GM18519 (cell line): Measurements from ENCODE around the gene ACO2.
"Not testable (repeated sequence)": the region's sequence is repeated elsewhere in the genome, so short reads cannot be mapped to it uniquely, and the experiment has no call there.

Experiments used
- ATAC-seq: cut with Tn5 transposase; IDR thresholded peaks from one replicate; pipeline ENCODE4 v1.9.1; 2021; ENCODE audit warnings: mild to moderate bottlenecking, moderate library complexity; ENCODE audit not compliant: unreplicated experiment, low FRiP score

Gene ACO2

GRCh38 chr22:41468381-41469217 is at the start of gene ACO2, which contains the start of gene PHF5A:
TSS of gene ACO2 (plus strand) at chr22:41469117. CDS start at chr22:41469147, 30 bp downstream.
TSS of gene PHF5A (minus strand) at chr22:41468692. CDS start at chr22:41468653, 39 bp downstream.
- ATAC-seq, result peak; percentile 65

GRCh38 chr22:41425660-41426365 is 43.1 kb upstream of the ACO2 start:
- no peak for ATAC-seq

DNA sequence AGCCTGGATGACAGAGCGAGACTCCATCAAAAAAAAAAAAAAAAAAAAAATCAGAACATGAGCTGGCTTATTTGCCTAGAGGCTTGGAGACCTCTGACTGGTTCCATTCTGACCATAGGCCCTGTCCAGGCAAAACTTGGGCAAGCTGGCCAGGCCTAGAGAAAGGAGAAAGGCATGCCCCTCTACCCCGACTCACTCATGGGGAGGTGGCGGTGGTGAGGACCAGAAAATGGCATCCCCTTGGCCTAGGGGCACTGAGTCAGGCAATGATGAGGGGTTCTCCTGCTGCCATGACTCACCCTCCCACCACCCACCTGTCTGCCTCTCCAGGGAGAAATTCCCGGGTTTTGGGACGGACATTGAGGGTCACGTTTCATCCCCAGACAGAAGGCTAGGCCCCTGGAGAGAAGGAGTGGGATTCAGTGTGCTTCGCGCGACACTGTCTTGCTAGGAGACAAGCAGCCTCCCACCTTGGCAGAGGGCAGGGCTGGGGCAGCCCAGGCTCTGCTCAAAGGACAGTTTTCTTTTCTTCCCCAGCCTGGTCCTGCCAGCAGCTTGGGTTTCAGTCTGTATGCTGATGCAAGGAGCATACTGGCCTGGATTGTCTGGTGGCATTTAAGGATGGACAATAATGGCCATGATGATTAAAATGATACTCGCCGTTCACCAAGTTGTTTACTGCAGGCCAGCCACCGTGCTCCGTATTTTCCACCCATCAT is 39.5 kb upstream of the ACO2 start:
- ATAC-seq, result no peak

DNA sequence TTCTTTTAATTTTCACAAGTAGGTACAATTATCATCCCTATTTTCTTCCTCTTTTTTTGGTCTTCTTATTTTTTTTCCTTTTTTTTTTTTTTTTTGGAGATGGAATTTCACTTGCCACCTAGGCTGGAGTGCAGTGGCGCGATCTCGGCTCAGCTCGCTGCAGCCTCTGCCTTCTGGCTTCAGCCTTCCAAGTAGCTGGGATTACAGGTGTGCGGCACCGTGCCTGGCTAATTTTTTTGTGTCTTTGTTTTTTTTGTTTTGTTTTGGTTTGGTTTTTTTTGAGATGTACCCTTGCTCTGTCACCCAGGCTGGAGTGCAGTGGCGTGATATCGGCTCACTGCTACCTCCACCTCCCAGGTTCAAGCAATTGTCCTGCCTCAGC is 39.0 kb upstream of the ACO2 start:
- no peak for ATAC-seq

DNA sequence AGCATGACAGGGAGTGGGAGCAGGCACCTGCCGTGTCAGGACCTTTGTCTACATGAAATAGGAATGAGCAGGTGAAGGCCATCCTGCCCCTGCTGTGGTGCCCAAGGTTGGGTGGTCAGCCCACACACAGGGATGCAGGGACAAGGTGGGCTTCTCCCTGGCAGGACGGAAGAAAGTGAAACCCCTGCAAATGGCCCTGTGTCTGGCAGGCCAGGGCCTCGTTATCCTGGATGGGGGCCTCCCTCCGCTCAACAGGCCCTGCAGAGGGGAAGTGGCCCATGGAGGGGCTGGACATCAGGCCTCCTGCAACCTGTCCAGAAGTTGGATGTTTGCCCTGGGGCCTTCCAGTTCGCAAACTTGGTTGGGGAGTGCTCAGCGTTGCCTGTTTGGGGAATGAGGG is 37.3 kb upstream of the ACO2 start:
- no peak for ATAC-seq

DNA sequence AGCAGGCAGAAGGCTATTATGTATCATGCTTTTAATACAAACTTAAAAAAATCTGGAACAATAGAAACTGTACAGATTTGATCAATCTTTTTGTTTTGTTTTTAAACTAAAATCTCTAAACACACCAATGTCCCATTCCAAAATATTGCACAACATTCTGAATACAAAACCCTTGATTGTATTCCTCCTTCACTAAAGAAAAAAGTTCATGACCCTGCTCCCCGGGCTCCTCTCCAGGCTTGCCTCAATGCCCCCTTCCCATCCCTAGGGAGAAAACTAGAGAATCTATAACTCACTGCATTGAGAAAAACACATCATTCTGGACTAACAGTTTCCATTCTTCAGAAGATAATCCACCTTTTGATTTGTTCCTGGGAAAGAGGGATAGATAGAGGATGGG is 35.4 kb upstream of the ACO2 start:
- not testable (repeated sequence) for ATAC-seq

- not testable (repeated sequence) for ATAC-seq
Measured at GRCh38 chr22:41434361-41435003, 34.4 kb upstream of the ACO2 start.

- no peak for ATAC-seq
Measured at GRCh38 chr22:41435560-41435959, 33.4 kb upstream of the ACO2 start.

DNA sequence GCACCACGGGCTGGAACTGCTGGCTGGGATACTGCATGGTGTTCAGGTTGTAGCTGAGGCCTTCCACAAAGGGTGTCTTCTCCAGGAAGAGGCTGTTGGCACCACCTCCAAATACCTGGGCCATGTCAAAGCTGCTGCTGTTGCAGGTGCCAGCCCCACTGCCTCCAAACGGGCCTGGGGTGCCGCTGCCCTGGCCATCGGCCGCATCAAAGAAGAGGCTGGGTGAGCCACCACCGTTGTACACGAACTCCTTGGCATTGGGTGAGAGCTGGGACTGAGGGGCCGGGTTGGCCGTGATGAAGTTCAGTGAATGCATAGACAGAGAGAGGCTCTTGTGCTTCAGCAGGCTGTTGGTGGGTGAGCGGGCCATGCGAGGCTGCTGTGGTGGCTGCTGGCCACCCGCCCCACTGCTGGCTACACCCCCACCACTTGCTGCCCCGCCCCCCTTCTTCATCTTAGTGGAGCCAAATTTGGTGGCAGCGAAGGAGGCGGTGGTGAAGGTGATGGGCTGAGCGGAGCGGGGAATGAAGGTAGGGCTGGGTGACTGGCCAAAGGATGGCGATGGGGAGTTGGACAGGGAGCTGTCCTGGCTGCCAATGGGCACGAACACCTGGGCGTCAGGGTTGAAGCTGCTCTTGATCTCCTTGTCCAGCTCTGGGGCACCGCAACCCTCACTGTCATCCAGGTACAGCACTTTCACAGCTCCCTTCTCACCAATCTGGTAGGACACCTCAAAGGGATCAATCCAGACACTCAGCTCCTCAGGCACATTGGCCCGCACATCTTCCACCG is 32.4 kb upstream of the ACO2 start:
- no peak for ATAC-seq

DNA sequence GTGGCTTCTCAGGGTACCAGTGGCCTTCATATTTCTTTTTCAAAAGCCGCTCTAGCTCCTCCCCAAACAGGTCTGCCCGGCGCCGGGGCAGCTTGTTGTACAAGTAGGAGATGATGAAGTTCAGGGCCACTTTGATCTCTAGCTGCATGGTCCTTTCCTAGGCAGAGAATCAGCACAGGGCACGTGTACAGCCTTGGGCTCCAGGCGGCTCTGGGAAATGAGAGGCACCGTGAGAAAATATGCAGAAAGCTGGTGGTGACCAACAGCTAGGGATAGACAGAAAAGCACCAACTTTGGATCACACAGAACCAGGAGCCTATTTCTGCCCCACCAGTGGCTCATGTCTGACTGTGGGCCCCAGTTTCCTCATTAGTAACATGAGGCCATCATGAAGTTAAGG is 31.7 kb upstream of the ACO2 start:
- ATAC-seq, result no peak

GRCh38 chr22:41440511-41440910 is 28.4 kb upstream of the ACO2 start:
- not testable (repeated sequence) for ATAC-seq

DNA sequence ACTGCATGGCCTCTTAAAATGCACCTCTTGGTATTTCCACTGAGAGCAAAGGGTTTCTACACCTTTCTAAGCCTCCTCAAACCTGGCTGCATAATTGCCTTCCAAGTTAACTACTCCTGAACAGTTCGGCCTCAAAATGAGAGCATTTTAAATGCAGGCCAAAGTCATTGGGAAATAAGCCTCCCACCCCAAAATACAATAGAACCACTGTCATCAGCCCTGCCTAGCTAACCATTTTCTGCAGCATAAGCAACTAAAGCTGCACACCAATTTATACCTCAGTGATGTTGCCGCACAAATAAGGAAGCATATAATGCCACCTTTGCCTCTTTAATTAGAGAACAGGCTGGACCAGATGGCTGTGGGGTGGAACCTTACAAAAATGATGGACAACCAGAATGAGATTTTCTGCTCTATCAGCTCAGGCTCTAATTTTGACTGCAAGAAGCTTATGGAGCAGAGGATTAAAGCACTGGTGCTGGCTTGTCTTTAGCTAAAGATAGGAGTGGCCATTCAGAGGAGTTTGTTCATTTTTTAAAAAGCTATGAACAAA is 26.6 kb upstream of the ACO2 start:
- no peak for ATAC-seq

DNA sequence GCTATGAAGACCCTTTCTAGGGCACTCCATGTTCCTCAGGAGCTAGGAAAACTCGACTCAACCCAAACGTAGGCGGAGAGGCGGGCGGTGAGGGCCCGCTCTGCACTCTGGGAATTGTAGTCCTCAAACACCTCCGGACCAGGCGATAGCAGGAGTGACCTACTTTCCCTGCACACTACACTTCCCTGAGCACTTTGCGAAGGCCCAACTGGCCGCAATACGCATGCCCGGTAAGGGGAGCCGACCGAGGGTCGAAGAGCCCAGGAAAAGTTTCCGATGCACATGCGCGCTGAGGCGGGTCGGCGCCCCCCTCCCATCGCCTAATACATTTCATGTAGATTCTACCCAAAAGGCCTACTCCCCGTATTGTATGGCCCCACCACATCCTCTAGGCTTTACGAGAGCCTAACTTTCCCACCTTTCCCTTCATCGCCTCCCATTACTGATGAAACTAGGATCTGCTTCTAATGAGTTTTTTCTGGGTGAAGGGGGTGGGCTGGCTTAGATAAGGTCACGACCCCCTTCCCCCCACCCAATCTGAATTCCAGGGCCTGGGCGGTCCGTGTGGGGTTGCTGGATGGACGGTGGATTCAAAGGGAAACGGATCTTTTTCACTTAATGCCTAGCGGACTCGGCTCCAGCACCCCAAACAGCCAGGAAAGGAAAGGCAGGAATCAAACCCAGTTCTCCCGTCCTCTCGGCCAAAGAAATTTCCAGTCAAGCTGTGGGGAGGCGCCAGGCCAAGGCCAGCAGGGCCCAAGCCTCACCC is 24.4 kb upstream of the ACO2 start:
- peak; percentile 32 for ATAC-seq

GRCh38 chr22:41445129-41446056 is 23.5 kb upstream of the ACO2 start:
- no peak for ATAC-seq

DNA sequence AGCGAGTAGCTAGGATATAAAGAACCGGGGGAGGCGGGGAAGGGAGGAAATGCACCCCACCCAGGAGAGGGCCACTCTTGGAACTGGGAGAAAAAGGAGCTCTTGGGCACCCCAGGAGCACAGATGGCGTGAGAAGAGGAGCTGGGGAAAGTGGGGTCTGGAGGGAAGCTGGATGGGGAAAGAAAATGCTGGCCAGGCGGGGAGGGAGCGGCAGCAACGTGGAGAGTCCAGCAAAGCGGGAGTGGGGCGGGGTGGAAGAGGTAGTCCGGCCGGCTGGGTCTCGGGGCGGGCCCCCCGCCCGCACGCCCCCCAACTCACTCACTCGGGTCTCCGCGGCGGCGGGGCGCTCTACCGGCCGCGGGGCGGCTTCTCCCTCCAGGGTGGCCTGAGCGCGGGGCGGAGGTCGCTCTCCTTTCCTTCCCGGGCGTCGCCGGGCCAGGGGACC is 22.8 kb upstream of the ACO2 start:
- ATAC-seq, result no peak

DNA sequence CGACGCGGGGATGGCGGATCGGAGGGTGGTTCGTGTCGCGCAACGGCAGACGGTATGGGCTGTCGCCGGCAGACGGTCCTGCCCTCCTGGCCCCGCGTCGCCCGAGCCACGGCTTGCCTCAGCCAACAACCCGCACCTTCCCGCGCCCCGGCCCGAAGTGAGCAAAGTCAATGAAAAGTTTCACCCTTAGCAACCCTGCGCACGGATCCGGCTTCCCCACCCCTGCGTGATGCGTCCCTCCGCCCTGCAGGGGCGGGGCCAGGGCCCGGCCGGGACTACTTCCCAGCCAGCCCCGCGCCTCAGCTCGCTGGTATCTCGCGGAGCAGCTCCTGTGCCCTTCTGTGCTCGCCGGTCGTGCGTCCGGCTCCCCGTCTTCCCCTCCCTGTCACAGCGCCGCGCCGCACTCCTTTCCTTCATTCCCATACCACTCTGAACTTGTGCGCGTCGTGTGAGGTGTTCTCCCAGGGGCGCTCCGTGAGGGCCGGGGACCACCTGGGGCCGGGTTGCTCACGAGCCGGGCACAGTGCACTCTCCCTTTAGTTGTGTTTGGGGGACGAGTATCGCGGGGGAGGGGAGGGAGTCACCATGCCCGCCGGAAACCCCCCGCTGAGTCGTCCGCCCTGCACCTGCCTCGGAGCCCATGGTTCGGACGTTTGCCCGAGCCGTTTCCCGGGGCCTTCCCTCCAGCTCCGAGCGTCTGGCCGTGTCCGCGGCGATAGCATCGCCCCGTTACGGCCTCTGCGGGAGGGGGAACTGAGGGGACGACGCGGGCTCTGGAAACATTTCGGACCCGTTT is 22.1 kb upstream of the ACO2 start, which contains the start of gene TOB2:
Gene TOB2, minus strand, starts transcription at position 163 of the 796 bp plus-strand sequence. CDS start 9,456 bp downstream, outside the sequence.
- no peak for ATAC-seq
